Left ventricle myocardium superior (tissue), 1 donor: ENCODE measurements around the gene DGCR8. TPM values are rescaled to one million over a fixed set of nuclear protein-coding genes. Genes with fewer than 3 reads are reported as not detected.
A peak's percentile ranks its signal among the peaks of the same experiment; 100 is the strongest.

Source experiments
- ATAC-seq: fragments of 200-7000 bp; cut with Tn5 transposase; one replicate; pipeline ENCODE4 v1.9.1; 2020; ENCODE audit warnings: mild to moderate bottlenecking, moderate library complexity
- DNase-seq: peaks from one replicate; pipeline ENCODE4 v3.0.0-alpha.2; 2020
- intact Hi-C: fragments of 100-400 bp; cut with micrococcal nuclease; formaldehyde crosslinking; loops from one replicate; pipeline ENCODE4 v1.11.0; 2022
- total RNA-seq: library from RNA; stranded (reverse); fragmentation: NEBNext Ultra II Directional; extraction: Animal tissue kit (Norgen Biotek cat#: 25700); gene quantifications from one replicate; pipeline ENCODE4 v1.2.1, GENCODE V29; 2021
- donor health status: DM: no; HTN: yes; CAD: no; lungs with severe emphysema.

DGCR8 gene
- total RNA-seq, 1 donor from 2014 or later = 17.7 TPM

GRCh38 chr22:20142711-20143621 lies 62.9 kb downstream of the DGCR8 start:
- intact Hi-C loops = no loop called here
- no peak for DNase-seq

GRCh38 chr22:20143883-20144665 lies 64.0 kb downstream of the DGCR8 start:
- no peak for ATAC-seq
- DNase-seq = no peak
- intact Hi-C loops = no loop called here

More at GRCh38 chr22:20142711-20143621, 62.9 kb downstream of the DGCR8 start:
- no peak for ATAC-seq

- no peak for DNase-seq
- intact Hi-C loops = no loop called here
Observed at GRCh38 chr22:20145206-20145831, 65.3 kb downstream of the DGCR8 start.

GRCh38 chr22:20145832-20146223 lies 65.8 kb downstream of the DGCR8 start:
- DNase-seq = no peak
- intact Hi-C loops = no loop called here
- no peak for ATAC-seq

More at GRCh38 chr22:20145206-20145831, 65.3 kb downstream of the DGCR8 start:
- ATAC-seq = no peak

- ATAC-seq (no peak), DNase-seq (no peak)
- intact Hi-C loops = no loop called here
Observed at GRCh38 chr22:20146777-20147176, 66.7 kb downstream of the DGCR8 start.

- no peak for ATAC-seq
- intact Hi-C loops = no loop called here
- DNase-seq = no peak
Observed at GRCh38 chr22:20147237-20147988, 67.4 kb downstream of the DGCR8 start.

GRCh38 chr22:20148414-20148813 lies 68.4 kb downstream of the DGCR8 start:
- intact Hi-C loops = no loop called here
- no peak for ATAC-seq
- no peak for DNase-seq

GRCh38 chr22:20149257-20150250 lies 69.5 kb downstream of the DGCR8 start:
- DNase-seq (no peak), ATAC-seq (no peak)
- intact Hi-C loops = no loop called here

GRCh38 chr22:20150381-20151275 lies 70.6 kb downstream of the DGCR8 start, which contains the start of gene CCDC188:
Gene CCDC188, minus strand, starts transcription at chr22:20151055. Its CDS starts 69 bp downstream, at chr22:20150986.
- no peak for ATAC-seq
- intact Hi-C loops = no loop called here
- no peak for DNase-seq

- intact Hi-C loops = no loop called here
- ATAC-seq = no peak
- no peak for DNase-seq
Observed at GRCh38 chr22:20151276-20151588, 71.2 kb downstream of the DGCR8 start.

- ATAC-seq = no peak
- no peak for DNase-seq
- intact Hi-C loops = no loop called here
Observed at GRCh38 chr22:20152464-20152890, 72.4 kb downstream of the DGCR8 start.

GRCh38 chr22:20153945-20154344 lies 73.9 kb downstream of the DGCR8 start:
- no peak for DNase-seq
- intact Hi-C loops = no loop called here
- no peak for ATAC-seq

- ATAC-seq (no peak), DNase-seq (no peak)
- intact Hi-C loops = loop anchor here (5.0 kb wide), 1 partner anchor 118 kb away; no protein-coding TSS in a partner anchor
Observed at GRCh38 chr22:20154602-20155187, 74.7 kb downstream of the DGCR8 start.

GRCh38 chr22:20155330-20156041 lies 75.4 kb downstream of the DGCR8 start:
- peak; percentile 71 for DNase-seq
- ATAC-seq = peak; percentile 42
- intact Hi-C loops = loop anchor here (5.0 kb wide), 1 partner anchor 117 kb away; no protein-coding TSS in a partner anchor

- ATAC-seq (no peak), DNase-seq (no peak)
- intact Hi-C loops = loop anchor here (5.0 kb wide), 1 partner anchor 116 kb away; no protein-coding TSS in a partner anchor
Observed at GRCh38 chr22:20156042-20156389, 76.0 kb downstream of the DGCR8 start.
